Measurements from ENCODE around the gene CDKAL1. TPM values are rescaled to one million over a fixed set of nuclear protein-coding genes. Genes with fewer than 3 reads are reported as not detected.

The CDKAL1 gene
- total and polyA plus RNA-seq, 9 of the 15 experiments (the other 6 are each of a cell fraction or from before 2014, with no cell fraction given) = 11.2 to 36.3 (median 20.1) TPM

GRCh38 chr6:20534295-20535262 is at the start of gene CDKAL1 (continued):
- TF ChIP-seq MGA (IDR thresholded peaks at IDR 0.05) (no peak), NCOA6 (IDR thresholded peaks at IDR 0.05) (no peak), ZBTB33 (CRISPR knock-in tag; IDR thresholded peaks at IDR 0.05) (no peak), EHMT2 (IDR thresholded peaks at IDR 0.05) (no peak; the same call in 1 of the 2 replicates), ZBTB1 (CRISPR knock-in tag; IDR thresholded peaks at IDR 0.05; ENCODE audit: borderline replicate concordance, low read depth) (no peak), CHAMP1 (IDR thresholded peaks at IDR 0.05) (no peak), ZNF134 (CRISPR knock-in tag; conservative IDR thresholded peaks at IDR 0.05) (no peak), ZNF140 (CRISPR knock-in tag; IDR thresholded peaks at IDR 0.05) (no peak), CHD1 (IDR thresholded peaks at IDR 0.05; ENCODE audit: low read length) (no peak), MCM7 (IDR thresholded peaks at IDR 0.05) (no peak)

Measured in K562 (cell line).